Endodermal cell (in vitro differentiated cells): Measurements from ENCODE around the gene RIMBP2. TPM values are rescaled to one million over a fixed set of nuclear protein-coding genes. Genes with fewer than 3 reads are reported as not detected.

Experiments
- DNase-seq: peaks from one replicate; pipeline ENCODE4 v3.0.0-alpha.2; 2017
- H3K27ac ChIP-seq: 2 replicates; pipeline ENCODE4 v1.5.1; 2013; ENCODE audit warnings: mild to moderate bottlenecking, low read depth, low read length, moderate library complexity
- H3K27me3 ChIP-seq: 2 replicates; pipeline ENCODE4 v1.6.1; 2013; ENCODE audit warnings: mild to moderate bottlenecking, low read length, moderate library complexity; ENCODE audit not compliant: insufficient read depth, control insufficient read depth, poor library complexity, severe bottlenecking
- H3K36me3 ChIP-seq: 2 replicates; pipeline ENCODE4 v1.7.0; 2013; ENCODE audit warnings: mild to moderate bottlenecking, low read length, moderate library complexity; ENCODE audit not compliant: control insufficient read depth, insufficient read depth
- H3K4me1 ChIP-seq: one replicate; pipeline ENCODE4 v1.7.0; 2013; ENCODE audit warnings: low read length; ENCODE audit not compliant: control insufficient read depth, insufficient read depth
- H3K4me3 ChIP-seq: 2 replicates; pipeline ENCODE4 v1.5.1; 2013; ENCODE audit warnings: mild to moderate bottlenecking, low read length, moderate library complexity
- H3K9ac ChIP-seq: 2 replicates; pipeline ENCODE4 v1.6.1; 2013; ENCODE audit warnings: mild to moderate bottlenecking, low read length, moderate library complexity; ENCODE audit not compliant: poor library complexity, severe bottlenecking; ENCODE audit errors: extremely low read depth
- H3K9me3 ChIP-seq: 2 replicates; pipeline ENCODE4 v1.6.1; 2013; ENCODE audit warnings: mild to moderate bottlenecking, low read length, moderate library complexity; ENCODE audit not compliant: control insufficient read depth
- H3K27ac Mint-ChIP-seq: 2 replicates; pipeline ENCODE4 v1.8.0; 2020; ENCODE audit warnings: mixed read lengths
- H3K27me3 Mint-ChIP-seq: 2 replicates; pipeline ENCODE4 v1.8.0; 2021; ENCODE audit warnings: mild to moderate bottlenecking, mixed read lengths; ENCODE audit not compliant: insufficient read depth
- H3K36me3 Mint-ChIP-seq: 2 replicates; pipeline ENCODE4 v1.8.0; 2020; ENCODE audit warnings: low read depth, mixed read lengths
- H3K4me1 Mint-ChIP-seq: 2 replicates; pipeline ENCODE4 v1.8.0; 2020; ENCODE audit warnings: mixed read lengths
- H3K4me3 Mint-ChIP-seq: 2 replicates; pipeline ENCODE4 v1.8.0; 2020; ENCODE audit warnings: mild to moderate bottlenecking, moderate library complexity, mixed read lengths
- H3K9me3 Mint-ChIP-seq: 2 replicates; pipeline ENCODE4 v1.8.0; 2020; ENCODE audit warnings: mild to moderate bottlenecking, mixed read lengths
- WGBS, 2 experiments: methylation state at CpG; one replicate each; pipeline versions ENCODE4 v1.1.5 to v1.1.7; 2013; ENCODE audit warnings: missing lambda C conversion rate in 2 of 2, mixed read lengths in 1 of 2; ENCODE audit not compliant: insufficient coverage in 1 of 2, insufficient read length in 1 of 2; 5-methylcytosine and 5-hydroxymethylcytosine counted together
- total RNA-seq, 2 donors: library from RNA; stranded (reverse); fragmentation: NEBNext Ultra II Directional in 1 of 2; extraction: Animal tissue kit (Norgen Biotek cat#: 25700) in 1 of 2; gene quantifications; 2 replicates in 1 of 2; 3 replicates in 1 of 2; pipeline ENCODE4 v1.2.1, GENCODE V29; 2021
- TF ChIP-seq, protein P1 (sequence below): fragments of 200-600 bp; sonication (generic); conservative IDR thresholded peaks from 2 replicates; pipeline ENCODE4 v1.5.0; 2021; ENCODE audit warnings: antibody characterized with exemption, mild to moderate bottlenecking

RIMBP2 gene
- total RNA-seq, 2 donors from 2014 or later = 0.13 to 3.4 TPM

DNA sequence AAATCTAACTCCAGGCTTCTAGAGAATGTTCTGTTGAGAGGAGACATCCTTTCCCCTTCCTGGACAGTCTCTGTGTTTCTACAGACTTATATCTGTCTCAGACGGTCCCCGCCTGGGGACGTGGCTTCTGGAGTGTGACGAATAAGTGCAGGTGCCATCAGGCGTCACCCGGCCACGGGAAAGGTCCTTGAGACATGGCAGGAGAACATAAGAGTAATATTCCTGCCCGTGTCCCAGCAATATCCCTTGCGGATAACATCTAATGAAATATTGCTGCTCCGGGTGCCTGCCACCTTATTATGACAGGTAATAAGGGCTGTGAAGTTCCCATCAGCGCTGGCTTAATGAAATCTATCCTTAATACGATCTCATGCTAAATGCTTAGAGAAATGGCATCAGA, 238.8 kb downstream of the RIMBP2 start:
- H3K4me1 Mint-ChIP-seq = peaks cover 5% of the 10 kb centered on the region

DNA sequence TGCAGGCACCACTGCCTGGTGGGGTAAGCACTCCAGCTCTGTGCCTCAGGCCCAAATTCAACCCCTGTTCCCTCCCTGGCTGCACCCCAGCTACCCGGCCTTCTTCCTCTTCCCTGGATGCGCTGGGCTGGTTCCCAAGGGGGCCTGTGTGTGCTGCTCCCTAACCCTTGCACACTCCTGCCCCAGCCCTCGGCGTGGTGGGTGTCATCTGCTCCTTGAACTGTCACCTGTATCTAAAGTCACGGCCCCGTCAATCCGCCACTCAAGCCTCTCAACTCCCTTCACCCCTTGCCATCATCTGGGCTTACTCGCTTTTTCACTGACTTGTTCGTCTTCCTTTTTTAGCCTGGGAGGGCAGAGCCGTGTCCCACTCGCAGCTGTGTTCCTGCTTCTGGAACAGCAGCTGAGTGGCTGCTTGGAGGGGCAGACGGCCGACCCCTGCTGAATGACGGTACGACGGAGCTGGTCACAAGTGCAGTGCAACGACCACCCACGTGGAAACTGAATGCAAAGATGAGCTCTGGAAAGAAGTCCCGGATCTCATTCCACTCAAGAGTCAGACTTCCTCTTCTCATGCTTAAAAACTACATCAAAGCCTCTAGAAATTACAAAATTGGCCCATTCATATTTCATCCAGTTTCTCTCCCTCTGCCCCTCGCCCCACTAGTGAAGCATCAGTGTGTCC, 239.5 kb downstream of the RIMBP2 start:
- no peaks in the 10 kb centered on the region for H3K36me3 Mint-ChIP-seq
- DNase-seq = no peak
- Histone ChIP-seq H3K9me3 (no peaks in the 10 kb centered on the region), H3K36me3 (no peaks in the 10 kb centered on the region), H3K4me1 (no peaks in the 10 kb centered on the region), H3K27ac (no peak overlapping the region), H3K27me3 (no peaks in the 10 kb centered on the region), H3K9ac (no peak overlapping the region), H3K4me3 (no peak overlapping the region)
- TF ChIP-seq, protein P1, sequence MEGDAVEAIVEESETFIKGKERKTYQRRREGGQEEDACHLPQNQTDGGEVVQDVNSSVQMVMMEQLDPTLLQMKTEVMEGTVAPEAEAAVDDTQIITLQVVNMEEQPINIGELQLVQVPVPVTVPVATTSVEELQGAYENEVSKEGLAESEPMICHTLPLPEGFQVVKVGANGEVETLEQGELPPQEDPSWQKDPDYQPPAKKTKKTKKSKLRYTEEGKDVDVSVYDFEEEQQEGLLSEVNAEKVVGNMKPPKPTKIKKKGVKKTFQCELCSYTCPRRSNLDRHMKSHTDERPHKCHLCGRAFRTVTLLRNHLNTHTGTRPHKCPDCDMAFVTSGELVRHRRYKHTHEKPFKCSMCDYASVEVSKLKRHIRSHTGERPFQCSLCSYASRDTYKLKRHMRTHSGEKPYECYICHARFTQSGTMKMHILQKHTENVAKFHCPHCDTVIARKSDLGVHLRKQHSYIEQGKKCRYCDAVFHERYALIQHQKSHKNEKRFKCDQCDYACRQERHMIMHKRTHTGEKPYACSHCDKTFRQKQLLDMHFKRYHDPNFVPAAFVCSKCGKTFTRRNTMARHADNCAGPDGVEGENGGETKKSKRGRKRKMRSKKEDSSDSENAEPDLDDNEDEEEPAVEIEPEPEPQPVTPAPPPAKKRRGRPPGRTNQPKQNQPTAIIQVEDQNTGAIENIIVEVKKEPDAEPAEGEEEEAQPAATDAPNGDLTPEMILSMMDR = no peak
- no peak overlapping the region for H3K4me3 Mint-ChIP-seq
- H3K4me1 Mint-ChIP-seq = peaks cover 2% of the 10 kb centered on the region
- H3K9me3 Mint-ChIP-seq = no peaks in the 10 kb centered on the region
- whole genome bisulfite sequencing, 2 experiments = 74 to 80% methylated on average over 19 to 20 of the region's 20 CpGs
- no peak overlapping the region for H3K27ac Mint-ChIP-seq
- H3K27me3 Mint-ChIP-seq = no peaks in the 10 kb centered on the region

More for the DNA sequence above, 238.8 kb downstream of the RIMBP2 start:
- 90 to 93% methylated on average over 12 of the region's 12 CpGs for WGBS, 2 experiments
- Histone ChIP-seq H3K27ac (no peak overlapping the region), H3K9ac (no peak overlapping the region), H3K4me1 (no peaks in the 10 kb centered on the region), H3K36me3 (no peaks in the 10 kb centered on the region), H3K9me3 (no peaks in the 10 kb centered on the region), H3K27me3 (no peaks in the 10 kb centered on the region), H3K4me3 (no peak overlapping the region)
- no peaks in the 10 kb centered on the region for H3K27me3 Mint-ChIP-seq
- DNase-seq = no peak
- H3K36me3 Mint-ChIP-seq = no peaks in the 10 kb centered on the region
- H3K9me3 Mint-ChIP-seq = no peaks in the 10 kb centered on the region
- no peak overlapping the region for H3K4me3 Mint-ChIP-seq
- no peak overlapping the region for H3K27ac Mint-ChIP-seq
- TF ChIP-seq, protein P1 = no peak

DNA sequence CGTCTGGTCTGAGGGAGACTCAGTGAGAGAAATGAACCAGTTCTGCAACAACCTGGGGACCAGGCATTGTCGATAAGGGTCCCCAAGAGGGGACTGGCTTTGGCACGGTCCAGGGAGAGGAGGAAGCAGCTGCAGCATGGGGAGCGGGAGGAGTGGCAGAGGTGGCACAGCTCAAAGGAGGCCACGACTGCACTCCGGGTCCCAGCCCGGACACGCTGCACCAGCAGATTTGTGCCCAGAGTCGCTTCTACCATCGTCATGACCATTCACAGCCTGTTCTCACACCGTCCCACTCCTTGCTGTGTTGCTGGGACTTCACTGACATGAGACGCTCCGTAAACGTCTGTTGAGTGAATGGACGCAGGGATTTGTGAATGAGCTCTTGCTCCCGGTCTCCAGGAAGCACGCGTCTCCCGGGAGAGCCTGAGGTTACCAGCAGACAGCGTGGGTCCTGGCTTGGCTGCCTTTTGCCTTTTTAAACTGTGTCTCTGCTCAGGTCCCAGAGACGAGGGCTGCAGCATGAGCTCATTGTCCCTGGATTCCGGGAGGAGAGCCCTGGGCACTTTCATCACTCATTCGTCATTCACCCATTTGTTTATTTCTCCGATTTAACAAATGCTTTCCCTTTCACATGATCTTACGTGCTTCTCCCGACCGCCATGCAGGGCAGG, 241.4 kb downstream of the RIMBP2 start:
- no peaks in the 10 kb centered on the region for H3K4me1 ChIP-seq

More for the DNA sequence above, 241.4 kb downstream of the RIMBP2 start:
- Mint-ChIP-seq H3K27ac (no peak overlapping the region), H3K36me3 (no peaks in the 10 kb centered on the region), H3K4me3 (no peak overlapping the region), H3K9me3 (no peaks in the 10 kb centered on the region), H3K4me1 (peaks cover under 1% of the 10 kb centered on the region), H3K27me3 (no peaks in the 10 kb centered on the region)
- Histone ChIP-seq H3K36me3 (no peaks in the 10 kb centered on the region), H3K9ac (no peak overlapping the region), H3K27ac (peak overlapping the region; percentile 66), H3K9me3 (no peaks in the 10 kb centered on the region), H3K27me3 (no peaks in the 10 kb centered on the region), H3K4me3 (no peak overlapping the region)
- DNase-seq = no peak
- TF ChIP-seq, protein P1 = no peak
- WGBS, 2 experiments = 84 to 93% methylated on average over 25 to 27 of the region's 27 CpGs
